DOHH2 (cell line): ENCODE measurements around the gene CDH4.

Experiments
- H3F3A ChIP-seq: fragments of 200-600 bp; sonication (generic), shearing (Covaris generic); 2 replicates; pipeline ENCODE4 v1.6.0; 2016; ENCODE audit warnings: antibody characterized with exemption, mild to moderate bottlenecking; ENCODE audit not compliant: control insufficient read depth, insufficient read depth
- H3K27ac ChIP-seq: fragments of 200-600 bp; sonication (generic); 2 replicates; pipeline ENCODE4 v1.5.1; 2014; ENCODE audit warnings: low read depth, mild to moderate bottlenecking, low read length, moderate library complexity
- H3K27me3 ChIP-seq: fragments of 200-600 bp; sonication (generic); 2 replicates; pipeline ENCODE4 v1.6.1; 2014; ENCODE audit warnings: mild to moderate bottlenecking, low read length, mixed read lengths; ENCODE audit not compliant: control insufficient read depth
- H3K36me3 ChIP-seq: fragments of 200-600 bp; sonication (generic); 2 replicates; pipeline ENCODE4 v1.6.1; 2014; ENCODE audit warnings: mild to moderate bottlenecking, low read length, moderate library complexity, mixed read lengths; ENCODE audit not compliant: control insufficient read depth
- H3K4me1 ChIP-seq: fragments of 200-600 bp; sonication (generic); 2 replicates; pipeline ENCODE4 v1.6.1; 2014; ENCODE audit warnings: mild to moderate bottlenecking, low read length, mixed read lengths; ENCODE audit not compliant: control insufficient read depth
- H3K4me2 ChIP-seq: fragments of 200-600 bp; sonication (generic); 2 replicates; pipeline ENCODE4 v1.6.0; 2014; ENCODE audit warnings: mild to moderate bottlenecking, low read length, moderate library complexity
- H3K4me3 ChIP-seq: fragments of 200-600 bp; sonication (generic); 2 replicates; pipeline ENCODE4 v1.5.1; 2014; ENCODE audit warnings: mild to moderate bottlenecking, low read length, mixed read lengths
- H3K79me2 ChIP-seq: fragments of 200-600 bp; sonication (generic); 2 replicates; pipeline ENCODE4 v1.6.1; 2014; ENCODE audit warnings: mild to moderate bottlenecking, low read length, mixed read lengths; ENCODE audit not compliant: control insufficient read depth
- H3K9me2 ChIP-seq: fragments of 200-600 bp; sonication (generic); replicated peaks from 2 replicates; pipeline ENCODE4 v1.6.1; 2014; ENCODE audit warnings: mild to moderate bottlenecking, low read length, mixed read lengths; ENCODE audit not compliant: control insufficient read depth
- H3K9me3 ChIP-seq: fragments of 200-600 bp; sonication (generic); 2 replicates; pipeline ENCODE4 v1.6.1; 2014; ENCODE audit warnings: antibody characterized with exemption, low read length, mixed read lengths; ENCODE audit not compliant: control insufficient read depth, insufficient read depth
- H4K20me1 ChIP-seq: fragments of 200-600 bp; sonication (generic); 2 replicates; pipeline ENCODE4 v1.6.0; 2014; ENCODE audit warnings: low read depth, mild to moderate bottlenecking, antibody characterized with exemption, low read length, moderate library complexity; ENCODE audit not compliant: control insufficient read depth, insufficient read depth
- CTCF ChIP-seq: fragments of 200-600 bp; sonication (generic); IDR thresholded peaks from one replicate; pipeline ENCODE4 v1.5.1; 2014; ENCODE audit warnings: antibody characterized with exemption, mild to moderate bottlenecking, low read depth, low read length; ENCODE audit not compliant: poor library complexity, severe bottlenecking
- EZH2phosphoT487 ChIP-seq: fragments of 200-600 bp; sonication (generic); IDR thresholded peaks from 2 replicates; pipeline ENCODE4 v1.6.1; 2017; ENCODE audit warnings: borderline replicate concordance, mild to moderate bottlenecking, antibody characterized with exemption, low read length, moderate library complexity, mixed read lengths

Gene CDH4

GRCh38 chr20:61730631-61731362 is 478.7 kb downstream of the CDH4 start:
- no peak overlapping the region for H3K4me3 ChIP-seq
- no peaks in the 10 kb centered on the region for H3K9me3 ChIP-seq
- no peaks in the 10 kb centered on the region for H3F3A ChIP-seq

GRCh38 chr20:61731363-61732181 is 479.5 kb downstream of the CDH4 start:
- H3K9me2 ChIP-seq, result no peaks in the 10 kb centered on the region
- TF ChIP-seq CTCF, result no peak
- TF ChIP-seq EZH2phosphoT487, result no peak
- no peaks in the 10 kb centered on the region for H3K36me3 ChIP-seq
- no peaks in the 10 kb centered on the region for H4K20me1 ChIP-seq
- no peaks in the 10 kb centered on the region for H3K9me3 ChIP-seq
- H3F3A ChIP-seq, result no peaks in the 10 kb centered on the region
- no peaks in the 10 kb centered on the region for H3K4me1 ChIP-seq
- H3K4me2 ChIP-seq, result no peak overlapping the region
- no peak overlapping the region for H3K27ac ChIP-seq
- H3K4me3 ChIP-seq, result no peak overlapping the region
- no peaks in the 10 kb centered on the region for H3K79me2 ChIP-seq
- H3K27me3 ChIP-seq, result no peaks in the 10 kb centered on the region

More at GRCh38 chr20:61730631-61731362, 478.7 kb downstream of the CDH4 start:
- Histone ChIP-seq H3K9me2 (no peaks in the 10 kb centered on the region), H3K27ac (no peak overlapping the region), H3K4me2 (no peak overlapping the region), H3K27me3 (no peaks in the 10 kb centered on the region), H4K20me1 (no peaks in the 10 kb centered on the region), H3K4me1 (no peaks in the 10 kb centered on the region), H3K79me2 (no peaks in the 10 kb centered on the region), H3K36me3 (no peaks in the 10 kb centered on the region)
- TF ChIP-seq EZH2phosphoT487 (no peak), CTCF (no peak)

- H3K27ac ChIP-seq, result no peak overlapping the region
- H3K79me2 ChIP-seq, result no peaks in the 10 kb centered on the region
- no peaks in the 10 kb centered on the region for H3K9me2 ChIP-seq
- H4K20me1 ChIP-seq, result no peaks in the 10 kb centered on the region
- no peaks in the 10 kb centered on the region for H3F3A ChIP-seq
- H3K4me3 ChIP-seq, result no peak overlapping the region
- H3K36me3 ChIP-seq, result no peaks in the 10 kb centered on the region
- no peaks in the 10 kb centered on the region for H3K9me3 ChIP-seq
- no peaks in the 10 kb centered on the region for H3K27me3 ChIP-seq
- TF ChIP-seq EZH2phosphoT487, result no peak
- no peak for TF ChIP-seq CTCF
- no peak overlapping the region for H3K4me2 ChIP-seq
- no peaks in the 10 kb centered on the region for H3K4me1 ChIP-seq
Measured at GRCh38 chr20:61732511-61733210, 480.6 kb downstream of the CDH4 start.
